HG02870 (cell line): ENCODE data around the gene ZNF175.

Source experiments
- ATAC-seq: cut with Tn5 transposase; IDR thresholded peaks from one replicate; pipeline ENCODE4 v1.9.1; 2021; ENCODE audit warnings: mild to moderate bottlenecking, moderate library complexity; ENCODE audit not compliant: unreplicated experiment

Gene ZNF175

GRCh38 chr19:51587264-51588191 is 16.4 kb downstream of the ZNF175 start:
- no peak for ATAC-seq

GRCh38 chr19:51589511-51589910 is 18.4 kb downstream of the ZNF175 start:
- ATAC-seq, result no peak

GRCh38 chr19:51590441-51590840 is 19.4 kb downstream of the ZNF175 start:
- ATAC-seq, result no peak

- ATAC-seq, result no peak
Observed at GRCh38 chr19:51592521-51592920, 21.4 kb downstream of the ZNF175 start.

- ATAC-seq, result no peak
Observed at GRCh38 chr19:51593138-51593890, 22.2 kb downstream of the ZNF175 start.

- ATAC-seq, result peak; percentile 96
Observed at GRCh38 chr19:51593969-51594773, 23.1 kb downstream of the ZNF175 start.

GRCh38 chr19:51594774-51595109 is 23.7 kb downstream of the ZNF175 start:
- ATAC-seq, result no peak

GRCh38 chr19:51595190-51596175 is 24.4 kb downstream of the ZNF175 start:
- ATAC-seq, result no peak

- ATAC-seq, result no peak
Observed at GRCh38 chr19:51598159-51598915, 27.3 kb downstream of the ZNF175 start.

- no peak for ATAC-seq
Observed at GRCh38 chr19:51599084-51599483, 28.0 kb downstream of the ZNF175 start.

- ATAC-seq, result no peak
Observed at GRCh38 chr19:51600940-51601580, 30.0 kb downstream of the ZNF175 start.

GRCh38 chr19:51602189-51602854 is 31.2 kb downstream of the ZNF175 start:
- ATAC-seq, result no peak

GRCh38 chr19:51607077-51607476 is 36.0 kb downstream of the ZNF175 start:
- ATAC-seq, result peak; percentile 94

- no peak for ATAC-seq
Observed at GRCh38 chr19:51607920-51608562, 37.0 kb downstream of the ZNF175 start.

GRCh38 chr19:51610576-51610975 is 39.5 kb downstream of the ZNF175 start:
- no peak for ATAC-seq

- ATAC-seq, result no peak
Observed at GRCh38 chr19:51614789-51615188, 43.7 kb downstream of the ZNF175 start.

GRCh38 chr19:51615991-51616390 is 44.9 kb downstream of the ZNF175 start:
- ATAC-seq, result no peak

GRCh38 chr19:51621178-51621577 is 50.1 kb downstream of the ZNF175 start:
- no peak for ATAC-seq
